HuH-7.5 (cell line): ENCODE data around the gene CNTNAP2.

Source experiments
- DNase-seq: peaks from one replicate; pipeline ENCODE4 v3.0.0; 2011; ENCODE audit warnings: low spot score

The CNTNAP2 gene

GRCh38 chr7:147251751-147252325, 1135.2 kb downstream of the CNTNAP2 start:
- DNase-seq: no peak

- no peak for DNase-seq
Observed at GRCh38 chr7:147261693-147262092, 1145.1 kb downstream of the CNTNAP2 start.

- no peak for DNase-seq
Observed at GRCh38 chr7:147265528-147265927, 1148.9 kb downstream of the CNTNAP2 start.

- no peak for DNase-seq
Observed at GRCh38 chr7:147276106-147276505, 1159.5 kb downstream of the CNTNAP2 start.

- no peak for DNase-seq
Observed at GRCh38 chr7:147276783-147277370, 1160.3 kb downstream of the CNTNAP2 start.

- no peak for DNase-seq
Observed at GRCh38 chr7:147279514-147279913, 1162.9 kb downstream of the CNTNAP2 start.

- no peak for DNase-seq
Observed at GRCh38 chr7:147279964-147280374, 1163.4 kb downstream of the CNTNAP2 start.

- DNase-seq: no peak
Observed at GRCh38 chr7:147282204-147282603, 1165.6 kb downstream of the CNTNAP2 start.

- no peak for DNase-seq
Observed at GRCh38 chr7:147296201-147296600, 1179.6 kb downstream of the CNTNAP2 start.

- no peak for DNase-seq
Observed at GRCh38 chr7:147296986-147297385, 1180.4 kb downstream of the CNTNAP2 start.

GRCh38 chr7:147298611-147299043, 1182.0 kb downstream of the CNTNAP2 start:
- DNase-seq: no peak

GRCh38 chr7:147300293-147300692, 1183.7 kb downstream of the CNTNAP2 start:
- DNase-seq: no peak

- no peak for DNase-seq
Observed at GRCh38 chr7:147304376-147304775, 1187.8 kb downstream of the CNTNAP2 start.

- DNase-seq: no peak
Observed at GRCh38 chr7:147305827-147306226, 1189.2 kb downstream of the CNTNAP2 start.

GRCh38 chr7:147308539-147308938, 1191.9 kb downstream of the CNTNAP2 start:
- no peak for DNase-seq

- no peak for DNase-seq
Observed at GRCh38 chr7:147311336-147311735, 1194.7 kb downstream of the CNTNAP2 start.

- no peak for DNase-seq
Observed at GRCh38 chr7:147321504-147321903, 1204.9 kb downstream of the CNTNAP2 start.

- DNase-seq: no peak
Observed at GRCh38 chr7:147332988-147333387, 1216.4 kb downstream of the CNTNAP2 start.

- no peak for DNase-seq
Observed at GRCh38 chr7:147363101-147363500, 1246.5 kb downstream of the CNTNAP2 start.

- no peak for DNase-seq
Observed at GRCh38 chr7:147376192-147376591, 1259.6 kb downstream of the CNTNAP2 start.

- no peak for DNase-seq
Observed at GRCh38 chr7:147380926-147381325, 1264.3 kb downstream of the CNTNAP2 start.

- DNase-seq: no peak
Observed at GRCh38 chr7:147394329-147394728, 1277.7 kb downstream of the CNTNAP2 start.

- DNase-seq: no peak
Observed at GRCh38 chr7:147400221-147400689, 1283.7 kb downstream of the CNTNAP2 start.

- DNase-seq: no peak
Observed at GRCh38 chr7:147400925-147401324, 1284.3 kb downstream of the CNTNAP2 start.
